Activated CD4-positive, alpha-beta memory T cell treated with anti-CD3 and anti-CD28 coated beads, Interleukin-2, amount 10 ng/mL, durations not matched to agents 7 days and 5 days (primary cell): Measurements from ENCODE around the gene CAPZB. TPM values are rescaled to one million over a fixed set of nuclear protein-coding genes. Genes with fewer than 3 reads are reported as not detected.

Source experiments
- CTCF ChIA-PET: fragments of 350-600 bp; sonication (Branson Sonifier 250); formaldehyde crosslinking; loops from one replicate; lab custom pipeline; 2021; ENCODE audit warnings: antibody characterized with exemption, inconsistent platforms; lab: Charles Lee
- POLR2A ChIA-PET: fragments of 350-600 bp; sonication (Branson Sonifier 250); formaldehyde crosslinking; loops from one replicate; lab custom pipeline; 2021; ENCODE audit warnings: antibody characterized with exemption; lab: Charles Lee
- DNase-seq: peaks from one replicate; pipeline ENCODE4 v3.0.0-alpha.2; 2020
- H3K27ac Mint-ChIP-seq: one replicate; pipeline ENCODE4 v1.8.0; 2021; ENCODE audit warnings: mild to moderate bottlenecking, mixed read lengths
- H3K27me3 Mint-ChIP-seq: one replicate; pipeline ENCODE4 v1.8.0; 2021; ENCODE audit warnings: mixed read lengths
- H3K36me3 Mint-ChIP-seq: one replicate; pipeline ENCODE4 v1.8.0; 2021; ENCODE audit warnings: low read depth, mixed read lengths
- H3K4me1 Mint-ChIP-seq: one replicate; pipeline ENCODE4 v1.8.0; 2021; ENCODE audit warnings: mixed read lengths
- H3K4me3 Mint-ChIP-seq: one replicate; pipeline ENCODE4 v1.8.0; 2021; ENCODE audit warnings: mild to moderate bottlenecking, mixed read lengths
- H3K9me3 Mint-ChIP-seq: one replicate; pipeline ENCODE4 v1.8.0; 2021; ENCODE audit warnings: mixed read lengths
- total RNA-seq, 2 experiments: library from RNA; stranded (reverse); gene quantifications; one replicate each; pipeline ENCODE4 v1.2.3, GENCODE V29; 2021

The CAPZB gene
- total RNA-seq, 2 experiments from 2014 or later, result 537 to 565 TPM

DNA sequence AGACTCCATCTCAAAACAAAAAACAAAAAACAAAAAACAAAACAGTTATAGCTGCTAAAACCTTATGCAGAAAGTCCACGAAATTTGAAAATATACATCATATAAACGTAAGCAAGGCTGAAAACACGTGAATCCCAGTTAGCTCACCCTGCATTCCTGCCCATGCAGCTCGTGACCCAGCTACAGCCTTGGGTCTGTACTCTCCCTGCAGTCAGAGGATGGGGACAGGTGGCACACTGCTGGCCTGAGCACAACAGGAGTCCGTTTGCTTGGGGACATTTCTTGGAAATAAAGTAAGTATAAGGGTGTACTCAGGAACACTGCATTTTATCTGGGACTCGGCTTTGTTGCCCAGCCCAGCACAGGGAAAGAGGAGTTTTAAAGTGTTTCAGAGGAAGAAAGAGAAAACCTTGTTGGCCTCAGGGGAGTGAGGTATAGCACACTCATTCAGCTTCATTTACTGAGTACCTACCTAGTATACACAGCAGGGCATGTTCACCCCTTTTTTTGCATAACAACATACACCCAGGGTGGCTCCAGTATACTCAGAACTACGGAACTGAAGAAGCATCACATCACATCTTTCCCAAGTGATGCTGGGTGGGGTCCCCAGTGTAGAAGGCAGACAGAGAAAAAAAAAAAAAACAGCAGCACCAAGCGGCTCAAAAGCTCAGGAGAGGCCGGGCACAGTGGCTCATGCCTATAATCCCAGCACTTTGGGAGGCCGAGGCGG is 44.1 kb downstream of the CAPZB start:
- DNase-seq, result no peak
- Mint-ChIP-seq H3K27ac (no peak overlapping the region), H3K4me1 (peaks cover 73% of the 10 kb centered on the region), H3K27me3 (no peaks in the 10 kb centered on the region), H3K36me3 (peaks cover 43% of the 10 kb centered on the region), H3K9me3 (no peaks in the 10 kb centered on the region), H3K4me3 (no peak overlapping the region)
- ChIA-PET POLR2A (interaction anchor here (0.6 to 0.7 kb wide), 2 partner anchors 9 to 164 kb away, joined by 3 to 4 read pairs; no protein-coding TSS in a partner anchor), CTCF (interaction anchor here (0.9 to 1.6 kb wide), 2 partner anchors 23 to 31 kb away, joined by 3 read pairs; no protein-coding TSS in a partner anchor)

DNA sequence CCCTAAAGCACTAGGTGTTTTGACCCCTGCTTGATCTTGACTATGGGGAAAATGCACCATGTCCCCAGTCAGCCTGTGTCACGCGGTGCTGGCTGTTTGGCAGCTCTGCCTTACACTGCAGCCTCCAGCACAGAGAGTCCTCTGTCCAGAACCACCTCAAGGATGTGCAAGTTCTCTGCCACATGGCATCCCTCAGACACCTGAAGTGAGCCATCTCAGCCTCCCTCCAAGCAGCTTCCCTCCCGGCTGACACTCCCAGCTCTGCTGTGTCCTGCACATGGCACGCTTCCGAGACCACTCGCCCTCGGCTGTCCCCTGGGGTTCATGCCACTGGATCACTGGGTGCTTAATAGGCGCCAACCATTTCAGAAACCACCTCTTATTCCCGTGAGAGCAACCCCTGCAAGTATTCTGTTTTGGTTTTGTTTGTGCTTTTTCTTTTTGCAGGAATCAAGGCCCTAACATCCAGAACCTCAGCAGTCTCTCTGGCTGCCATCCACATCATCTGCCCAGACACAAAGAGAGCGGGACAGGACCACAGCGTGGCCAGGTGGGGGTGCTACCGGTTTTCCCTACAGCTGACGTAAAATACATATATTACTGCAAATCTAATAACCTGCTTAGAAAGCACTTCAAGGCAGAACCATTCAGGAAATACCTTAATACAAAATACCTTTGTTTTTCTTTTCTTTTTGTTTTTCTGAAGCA is 45.7 kb downstream of the CAPZB start:
- Mint-ChIP-seq H3K9me3 (no peaks in the 10 kb centered on the region), H3K36me3 (peaks cover 49% of the 10 kb centered on the region), H3K27me3 (no peaks in the 10 kb centered on the region), H3K4me1 (peaks cover 74% of the 10 kb centered on the region), H3K4me3 (no peak overlapping the region), H3K27ac (no peak overlapping the region)
- POLR2A ChIA-PET, result no interaction called here
- DNase-seq, result peak; percentile 31
- CTCF ChIA-PET, result no interaction called here

GRCh38 chr1:19438516-19439195 is 46.7 kb downstream of the CAPZB start:
- peaks cover 53% of the 10 kb centered on the region for H3K36me3 Mint-ChIP-seq
- no peak overlapping the region for H3K27ac Mint-ChIP-seq
- POLR2A ChIA-PET, result interaction anchor here (1.2 kb wide), 1 partner anchor 41 kb away, joined by 3 read pairs; no protein-coding TSS in a partner anchor

DNA sequence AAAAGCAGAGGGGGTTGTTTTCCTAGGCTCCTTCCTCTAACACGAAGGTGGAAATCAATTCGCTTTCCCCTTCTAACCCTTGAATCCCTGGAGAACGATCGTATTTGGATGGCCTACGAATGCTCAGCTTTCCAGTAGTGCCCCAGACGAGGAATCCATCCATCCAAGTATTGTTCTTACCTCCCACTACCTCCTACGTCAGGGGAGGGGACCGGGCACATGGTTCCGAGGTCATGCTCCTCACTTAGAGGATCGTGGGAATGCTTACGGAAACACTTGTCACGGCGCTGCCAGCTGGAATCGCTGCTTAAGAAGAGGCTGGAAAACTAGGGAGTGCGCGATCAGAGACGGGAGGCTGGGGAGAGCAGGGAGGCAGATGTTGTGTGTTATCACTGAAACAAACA is 47.4 kb downstream of the CAPZB start:
- peak overlapping the region; percentile 32 for H3K27ac Mint-ChIP-seq

More at GRCh38 chr1:19438516-19439195, 46.7 kb downstream of the CAPZB start:
- Mint-ChIP-seq H3K27me3 (no peaks in the 10 kb centered on the region), H3K9me3 (no peaks in the 10 kb centered on the region), H3K4me1 (peaks cover 75% of the 10 kb centered on the region), H3K4me3 (no peak overlapping the region)
- CTCF ChIA-PET, result interaction anchor here (1.3 to 2.4 kb wide), 3 partner anchors 143 to 215 kb away, joined by 4 to 8 read pairs (median 4); no protein-coding TSS in a partner anchor
- DNase-seq, result no peak

GRCh38 chr1:19436716-19437476 is 48.4 kb downstream of the CAPZB start:
- Mint-ChIP-seq H3K27ac (peak overlapping the region; percentile 32), H3K27me3 (no peaks in the 10 kb centered on the region), H3K4me3 (no peak overlapping the region), H3K4me1 (peaks cover 81% of the 10 kb centered on the region), H3K36me3 (peaks cover 61% of the 10 kb centered on the region), H3K9me3 (no peaks in the 10 kb centered on the region)
- ChIA-PET POLR2A (interaction anchor here (0.9 to 3.2 kb wide), 5 partner anchors 40 to 163 kb away, joined by 3 to 7 read pairs (median 4); no protein-coding TSS in a partner anchor), CTCF (interaction anchor here (0.6 to 2.4 kb wide), 3 partner anchors 50 to 214 kb away, joined by 3 to 8 read pairs (median 3); no protein-coding TSS in a partner anchor)
- no peak for DNase-seq

More for the DNA sequence above, 47.4 kb downstream of the CAPZB start:
- Mint-ChIP-seq H3K9me3 (no peaks in the 10 kb centered on the region), H3K4me1 (peaks cover 82% of the 10 kb centered on the region), H3K27me3 (no peaks in the 10 kb centered on the region), H3K4me3 (no peak overlapping the region), H3K36me3 (peaks cover 58% of the 10 kb centered on the region)
- ChIA-PET CTCF (interaction anchor here (1.3 to 2.4 kb wide), 3 partner anchors 144 to 216 kb away, joined by 4 to 8 read pairs (median 4); no protein-coding TSS in a partner anchor), POLR2A (interaction anchor here (0.9 to 3.2 kb wide), 6 partner anchors 39 to 162 kb away, joined by 3 to 7 read pairs (median 4); no protein-coding TSS in a partner anchor)
- DNase-seq, result no peak

GRCh38 chr1:19435851-19436455 is 49.4 kb downstream of the CAPZB start:
- no peak for DNase-seq
- H3K27me3 Mint-ChIP-seq, result no peaks in the 10 kb centered on the region
- ChIA-PET POLR2A (interaction anchor here (0.9 to 3.2 kb wide), 5 partner anchors 35 to 122 kb away, joined by 3 to 7 read pairs (median 4); no protein-coding TSS in a partner anchor), CTCF (interaction anchor here (0.8 to 1.4 kb wide), 4 partner anchors 22 to 217 kb away, joined by 3 to 7 read pairs (median 4); no protein-coding TSS in a partner anchor)
- H3K27ac Mint-ChIP-seq, result peak overlapping the region; percentile 32
- peaks cover 75% of the 10 kb centered on the region for H3K4me1 Mint-ChIP-seq
- H3K36me3 Mint-ChIP-seq, result peaks cover 57% of the 10 kb centered on the region
- no peak overlapping the region for H3K4me3 Mint-ChIP-seq
- no peaks in the 10 kb centered on the region for H3K9me3 Mint-ChIP-seq

DNA sequence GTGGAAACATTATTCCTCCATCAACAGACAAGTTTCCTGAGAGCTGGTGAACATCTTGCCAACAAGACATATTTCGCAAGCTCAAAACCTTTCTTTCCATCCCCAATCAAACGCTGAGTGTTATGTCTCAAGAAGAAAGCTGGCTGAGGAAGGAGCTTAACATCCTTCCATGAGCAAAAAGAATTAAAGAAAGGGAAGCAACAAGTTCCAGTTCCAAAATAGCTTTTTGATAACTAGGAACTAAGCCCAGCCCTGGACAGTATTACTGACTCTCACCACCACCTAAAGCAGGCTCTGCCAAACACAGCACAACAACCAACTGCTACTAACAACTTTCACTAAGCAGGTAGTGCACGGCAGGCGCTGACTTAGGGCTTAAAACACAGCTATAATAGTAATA is 50.2 kb downstream of the CAPZB start:
- H3K27ac Mint-ChIP-seq, result no peak overlapping the region
- H3K9me3 Mint-ChIP-seq, result no peaks in the 10 kb centered on the region
- H3K27me3 Mint-ChIP-seq, result no peaks in the 10 kb centered on the region
- no peak for DNase-seq
- H3K4me3 Mint-ChIP-seq, result no peak overlapping the region
- ChIA-PET POLR2A (interaction anchor here (0.9 to 3.2 kb wide), 4 partner anchors 35 to 123 kb away, joined by 3 to 7 read pairs (median 5); no protein-coding TSS in a partner anchor), CTCF (interaction anchor here (0.8 to 1.4 kb wide), 3 partner anchors 21 to 218 kb away, joined by 3 to 7 read pairs (median 4); no protein-coding TSS in a partner anchor)
- peaks cover 77% of the 10 kb centered on the region for H3K4me1 Mint-ChIP-seq
- H3K36me3 Mint-ChIP-seq, result peaks cover 62% of the 10 kb centered on the region

- no peak overlapping the region for H3K4me3 Mint-ChIP-seq
- ChIA-PET CTCF (interaction anchor here (1.7 kb wide), 1 partner anchor 148 kb away, joined by 5 read pairs; no protein-coding TSS in a partner anchor), POLR2A (no interaction called here)
- peaks cover 67% of the 10 kb centered on the region for H3K36me3 Mint-ChIP-seq
- no peaks in the 10 kb centered on the region for H3K9me3 Mint-ChIP-seq
- H3K4me1 Mint-ChIP-seq, result peaks cover 77% of the 10 kb centered on the region
- H3K27ac Mint-ChIP-seq, result no peak overlapping the region
- no peak for DNase-seq
- H3K27me3 Mint-ChIP-seq, result no peaks in the 10 kb centered on the region
Observed at GRCh38 chr1:19433719-19433998, 51.7 kb downstream of the CAPZB start.

DNA sequence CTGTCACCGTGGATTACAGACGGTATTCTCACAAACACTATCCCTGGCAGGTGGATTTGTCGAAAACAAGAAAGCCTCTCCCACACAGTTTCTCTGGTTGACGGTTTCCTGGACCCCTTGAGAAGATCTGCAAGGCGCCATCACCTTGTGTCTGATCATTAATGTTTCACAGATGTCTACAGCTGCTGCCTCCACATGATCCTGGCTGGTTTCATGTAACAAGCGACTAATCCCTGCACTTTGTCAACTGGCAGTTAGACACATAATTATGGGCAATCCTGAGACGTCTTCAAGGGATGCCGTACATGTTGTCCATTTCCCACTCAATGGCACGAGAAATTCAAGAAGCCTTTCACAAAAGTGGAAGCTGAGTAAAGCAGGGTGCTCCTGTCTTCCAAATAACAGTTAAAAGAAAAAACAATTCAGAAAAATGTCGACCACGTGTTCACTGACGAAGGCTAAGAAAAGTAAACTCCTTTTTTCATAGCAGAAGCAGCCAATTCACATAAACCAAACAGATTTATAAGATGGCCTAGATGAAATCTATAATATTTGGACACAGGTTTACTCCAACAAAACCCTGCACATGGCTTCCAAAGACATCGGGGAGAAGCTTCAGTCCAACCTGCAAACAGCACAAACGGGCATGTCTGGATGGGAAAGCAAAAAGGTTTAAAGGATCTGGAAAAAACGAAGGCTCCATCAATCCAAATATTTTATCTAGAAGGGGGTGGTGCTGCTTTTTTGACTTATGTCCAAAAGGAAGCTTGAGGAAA is 52.2 kb downstream of the CAPZB start:
- peaks cover 75% of the 10 kb centered on the region for H3K4me1 Mint-ChIP-seq
- no peaks in the 10 kb centered on the region for H3K27me3 Mint-ChIP-seq
- H3K36me3 Mint-ChIP-seq, result peaks cover 65% of the 10 kb centered on the region
- DNase-seq, result no peak
- CTCF ChIA-PET, result interaction anchor here (1.7 kb wide), 1 partner anchor 149 kb away, joined by 5 read pairs; no protein-coding TSS in a partner anchor
- H3K27ac Mint-ChIP-seq, result no peak overlapping the region
- H3K9me3 Mint-ChIP-seq, result no peaks in the 10 kb centered on the region
- no peak overlapping the region for H3K4me3 Mint-ChIP-seq
- POLR2A ChIA-PET, result interaction anchor here (1.1 kb wide), 1 partner anchor 44 kb away, joined by 3 read pairs; no protein-coding TSS in a partner anchor

- CTCF ChIA-PET, result interaction anchor here (1.5 kb wide), 1 partner anchor 152 kb away, joined by 3 read pairs; no protein-coding TSS in a partner anchor
- Mint-ChIP-seq H3K27ac (no peak overlapping the region), H3K9me3 (no peaks in the 10 kb centered on the region), H3K4me1 (peaks cover 54% of the 10 kb centered on the region), H3K4me3 (no peak overlapping the region), H3K27me3 (no peaks in the 10 kb centered on the region), H3K36me3 (peaks cover 45% of the 10 kb centered on the region)
- DNase-seq, result no peak
- POLR2A ChIA-PET, result no interaction called here
Observed at GRCh38 chr1:19430121-19431068, 54.9 kb downstream of the CAPZB start.
